ENCODE data around the gene HELZ2.

Gene HELZ2

DNA sequence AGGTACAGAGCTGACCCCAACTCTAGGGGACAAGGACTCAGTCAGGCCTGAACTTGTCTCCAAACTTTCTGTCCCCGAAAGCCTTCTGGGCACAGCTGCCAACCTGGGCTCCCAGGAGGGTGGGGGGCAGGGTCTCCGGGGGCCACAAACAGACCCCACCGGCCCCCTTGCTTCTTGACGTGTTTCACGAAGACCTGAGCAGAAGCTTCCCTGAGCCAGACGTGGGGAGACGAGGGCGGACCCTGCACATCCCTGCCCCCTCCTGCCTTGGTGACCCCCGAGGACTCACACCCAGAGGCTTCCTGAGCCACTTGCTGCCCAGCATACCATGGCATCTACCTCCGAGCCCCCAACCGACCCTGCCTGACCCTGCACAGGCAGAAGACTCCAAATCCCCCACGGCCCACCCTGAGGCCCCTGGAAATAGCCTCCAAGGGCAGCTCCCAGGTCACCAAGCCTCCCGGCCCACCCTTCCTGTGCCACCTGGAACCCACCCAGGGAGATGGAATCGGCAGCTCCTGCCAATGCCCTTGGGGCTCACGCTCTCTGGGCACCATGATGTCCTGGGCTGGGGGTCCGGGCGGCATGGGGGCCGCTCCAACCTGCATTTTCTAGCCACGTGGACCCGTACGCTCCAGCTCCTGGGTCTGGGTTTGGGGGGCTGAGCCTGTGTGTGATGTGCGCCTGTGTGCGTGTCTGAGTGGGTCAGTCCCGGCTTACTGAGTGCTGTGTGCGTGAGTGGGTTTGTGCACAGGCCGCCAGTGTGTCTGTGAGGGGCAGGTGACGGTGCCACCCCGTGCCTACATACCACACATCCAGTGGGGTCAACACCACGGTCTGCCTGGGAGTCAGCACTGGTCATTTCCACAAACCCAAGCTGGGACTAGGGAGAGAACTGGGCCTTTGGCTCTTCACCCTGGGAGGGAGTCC is 34.3 kb downstream of the HELZ2 start:
- DNase-seq: no peak

DNA sequence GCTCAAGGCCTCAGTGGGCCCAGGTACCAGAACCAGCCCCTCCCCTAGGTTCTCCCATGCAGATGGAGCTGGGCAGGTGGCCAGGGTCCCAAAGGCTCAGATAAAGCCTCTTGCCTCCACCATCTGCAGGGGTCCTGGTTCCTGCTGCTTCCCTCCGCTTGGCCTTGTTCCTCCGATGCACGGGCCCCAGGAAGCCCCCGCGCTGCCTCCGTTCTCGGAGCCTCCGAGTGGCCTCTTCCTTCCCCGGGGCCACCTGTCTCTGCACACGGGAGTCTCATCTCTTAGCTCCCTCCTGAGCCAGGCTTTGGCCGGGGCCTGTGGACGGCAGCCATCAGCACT is 35.0 kb downstream of the HELZ2 start:
- no peak for DNase-seq

DNA sequence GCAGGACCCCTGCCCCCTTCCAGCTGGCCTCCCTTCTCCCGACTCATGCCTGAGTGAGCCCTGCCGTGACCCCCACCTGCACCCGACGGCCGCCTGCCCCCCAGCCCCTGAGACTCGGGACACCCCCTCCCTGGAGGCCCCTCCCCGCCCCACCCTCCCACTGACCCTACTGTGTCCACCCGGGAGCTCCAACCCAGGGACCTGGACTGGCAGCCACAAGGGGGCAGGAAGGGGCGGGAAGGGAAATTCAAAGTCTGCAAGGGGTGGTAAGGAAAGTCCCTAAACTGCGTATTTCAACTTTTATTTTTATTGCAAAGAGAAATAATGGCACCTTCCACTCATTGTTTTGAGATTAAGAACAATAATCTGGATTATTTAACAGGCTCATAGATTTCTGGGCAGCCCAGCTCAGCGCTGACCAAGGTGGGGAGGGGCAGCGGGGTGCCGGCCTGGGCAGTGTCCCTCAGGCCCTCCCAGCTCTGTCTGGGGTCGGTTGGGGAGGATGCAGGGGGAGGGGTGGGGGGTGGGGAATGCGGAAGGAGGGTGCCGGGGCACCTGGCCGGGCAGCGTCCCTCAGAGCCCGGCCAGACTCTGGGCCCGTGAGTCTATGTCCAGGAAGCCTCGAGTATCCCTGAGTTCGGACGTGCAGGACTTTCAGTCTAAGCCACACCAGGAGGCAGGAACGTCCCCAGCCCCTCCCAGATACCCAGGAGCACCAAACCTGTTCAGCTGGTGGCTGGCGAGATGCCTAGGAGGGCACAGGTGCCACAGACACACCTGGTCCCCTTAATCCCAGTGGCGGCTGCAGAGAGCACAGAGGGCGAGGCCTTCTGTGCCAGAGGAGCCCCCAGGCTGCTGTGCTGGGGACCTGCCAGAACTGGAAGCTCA is 35.6 kb downstream of the HELZ2 start:
- DNase-seq: no peak

DNA sequence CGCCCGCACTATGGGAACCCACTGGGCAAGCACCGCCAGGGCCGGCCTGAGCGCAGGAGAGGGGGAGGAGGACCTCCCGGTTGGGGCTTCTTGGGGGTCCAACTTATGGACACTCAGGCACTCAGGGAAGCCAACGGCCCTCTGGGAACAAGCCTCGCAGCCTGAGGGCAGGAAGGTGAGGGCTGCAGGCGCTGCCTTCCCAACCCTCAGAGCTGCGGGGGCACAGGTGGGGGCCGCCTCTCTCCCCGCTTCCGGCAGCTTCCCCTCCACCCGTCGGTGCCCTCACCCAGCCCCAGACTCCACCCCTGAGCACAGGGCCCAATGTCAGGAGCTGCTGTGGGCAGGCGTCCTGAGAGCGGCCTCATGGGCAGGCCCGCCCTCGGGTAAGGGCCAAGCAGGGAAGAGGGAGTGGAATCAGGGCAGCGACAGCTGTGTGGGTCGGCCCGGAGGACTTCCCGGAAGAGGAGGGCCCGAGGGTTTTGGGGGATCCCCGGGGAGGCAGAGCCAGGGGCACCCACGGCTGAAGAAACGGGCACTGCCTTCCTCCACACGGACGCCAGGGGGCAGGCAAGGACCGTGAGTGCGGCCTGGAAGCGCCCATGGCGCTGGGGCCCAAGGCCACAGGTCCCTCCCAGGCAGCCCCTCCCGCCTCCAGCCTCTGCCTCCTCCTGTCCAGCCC is 36.4 kb downstream of the HELZ2 start:
- DNase-seq: peak in 50 of 58 donors; percentile 6 to 76 (median 48)

GRCh38 chr20:63536997-63537524 is 37.0 kb downstream of the HELZ2 start, which contains the start of gene PTK6:
PTK6 (minus strand) TSS chr20:63537376; CDS start chr20:63537314, 62 bp downstream.
- no peak for DNase-seq

GRCh38 chr20:63536241-63536977 is 37.6 kb downstream of the HELZ2 start:
- no peak for DNase-seq

DNA sequence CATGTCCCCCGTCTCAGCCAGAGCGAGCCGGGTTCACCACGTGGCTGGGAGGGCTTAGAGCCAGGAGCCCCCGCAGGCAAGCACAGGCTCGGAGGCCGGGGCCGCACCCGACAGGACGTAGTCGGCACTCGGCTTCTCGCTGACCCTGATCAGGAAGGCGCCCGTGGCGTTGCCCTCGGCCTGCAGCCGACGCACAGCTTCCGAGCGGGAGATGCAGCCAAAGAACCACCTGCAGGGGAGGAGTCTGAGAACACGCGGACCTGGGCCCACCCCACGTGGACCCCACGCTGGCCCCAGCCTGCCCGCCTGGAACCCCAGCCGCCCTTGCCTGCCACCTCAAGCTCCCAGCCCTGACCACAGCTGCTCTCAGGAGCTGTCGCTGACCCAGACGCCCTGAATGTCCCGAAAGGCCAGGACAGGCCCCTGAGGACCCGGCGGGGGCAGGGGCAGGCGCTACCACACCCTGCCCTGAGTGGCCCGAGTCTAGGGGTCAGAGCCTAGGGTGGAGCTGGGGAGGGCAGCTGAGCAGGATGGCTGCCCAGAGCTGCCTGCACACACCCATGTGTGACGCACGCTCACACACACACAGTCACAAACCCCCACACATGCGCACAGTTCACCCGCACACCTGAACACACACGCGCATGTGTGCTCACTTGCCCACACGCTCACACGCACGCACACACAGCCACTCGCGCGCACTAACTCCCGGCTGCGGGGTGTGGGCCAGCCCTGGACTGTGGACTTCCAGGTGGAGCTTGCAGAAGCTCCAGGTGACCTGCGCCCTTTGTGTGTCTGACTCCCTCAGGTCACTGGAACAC is 39.0 kb downstream of the HELZ2 start:
- no peak for DNase-seq

- DNase-seq: no peak
Observed at GRCh38 chr20:63534427-63534830, 39.6 kb downstream of the HELZ2 start.

DNA sequence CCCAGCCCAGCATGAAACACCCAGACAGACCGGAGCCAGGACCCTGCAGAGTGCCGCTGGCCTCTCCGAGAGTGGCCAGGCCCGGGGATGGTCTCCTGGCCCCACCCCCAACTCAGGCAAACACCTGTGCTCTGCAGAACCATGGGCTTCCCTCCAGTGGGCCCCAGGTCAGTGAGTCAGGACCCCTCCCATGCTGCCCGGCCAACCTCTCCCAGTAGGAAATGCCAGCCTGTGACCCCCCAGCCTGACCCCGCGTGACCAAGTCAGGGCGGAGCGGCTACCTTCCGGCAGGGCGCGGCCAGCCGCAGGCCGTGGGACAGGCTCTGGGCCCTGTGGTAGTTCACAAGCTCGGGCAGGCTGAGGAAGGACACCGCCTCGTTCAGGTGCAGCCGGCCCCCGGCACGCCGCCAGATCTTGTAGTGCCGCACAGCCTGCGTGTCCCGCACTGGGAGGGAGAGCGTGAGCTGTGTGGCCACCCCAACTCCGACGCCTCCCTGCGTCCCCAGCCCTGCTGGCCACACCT is 40.1 kb downstream of the HELZ2 start:
- no peak for DNase-seq

DNA sequence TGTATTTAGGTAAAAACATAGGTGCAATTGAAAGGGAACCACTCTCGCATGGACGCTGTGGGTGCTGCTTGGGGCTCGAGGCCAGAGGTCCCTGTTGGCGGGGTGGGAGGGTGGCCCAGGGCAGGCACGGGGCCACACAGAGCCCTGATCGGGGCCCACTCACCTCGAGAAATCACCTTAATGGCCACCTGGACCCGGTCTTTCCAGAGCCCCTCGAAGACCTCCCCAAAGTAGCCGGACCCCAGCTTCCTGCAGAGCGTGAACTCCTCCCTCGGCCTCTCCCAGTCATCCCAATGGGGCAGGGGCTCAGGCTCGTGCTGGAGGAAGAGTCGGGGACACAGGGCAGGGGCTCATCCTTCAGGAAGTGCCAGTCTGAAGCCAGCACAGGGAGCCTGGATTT is 40.7 kb downstream of the HELZ2 start:
- no peak for DNase-seq

DNA sequence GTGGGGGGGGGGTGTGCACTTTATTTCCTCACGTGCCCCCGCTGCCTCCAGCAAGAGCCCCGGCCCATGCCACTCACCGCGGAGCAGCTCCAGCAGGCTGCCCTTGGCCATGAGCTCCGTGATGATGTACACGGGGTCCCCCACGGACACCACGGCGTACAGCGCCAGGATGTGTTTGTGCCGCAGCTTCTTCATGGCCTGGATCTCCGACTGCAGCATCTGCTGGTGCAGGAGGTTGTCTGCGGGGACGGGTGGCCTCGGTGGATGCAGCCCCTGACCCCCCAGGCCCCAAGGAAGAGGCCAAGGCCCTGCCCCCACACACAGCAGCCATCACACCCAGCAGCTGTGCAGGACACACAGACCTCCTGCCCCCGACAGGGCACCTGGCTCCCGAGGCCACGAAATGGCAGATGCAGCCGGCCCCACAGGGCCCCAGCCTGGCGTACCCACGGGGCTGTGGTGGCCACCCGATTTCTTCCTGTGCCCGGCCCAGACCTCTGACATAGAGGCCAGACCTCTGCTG is 41.5 kb downstream of the HELZ2 start:
- DNase-seq: no peak

GRCh38 chr20:63531686-63532448 is 42.2 kb downstream of the HELZ2 start:
- no peak for DNase-seq

DNA sequence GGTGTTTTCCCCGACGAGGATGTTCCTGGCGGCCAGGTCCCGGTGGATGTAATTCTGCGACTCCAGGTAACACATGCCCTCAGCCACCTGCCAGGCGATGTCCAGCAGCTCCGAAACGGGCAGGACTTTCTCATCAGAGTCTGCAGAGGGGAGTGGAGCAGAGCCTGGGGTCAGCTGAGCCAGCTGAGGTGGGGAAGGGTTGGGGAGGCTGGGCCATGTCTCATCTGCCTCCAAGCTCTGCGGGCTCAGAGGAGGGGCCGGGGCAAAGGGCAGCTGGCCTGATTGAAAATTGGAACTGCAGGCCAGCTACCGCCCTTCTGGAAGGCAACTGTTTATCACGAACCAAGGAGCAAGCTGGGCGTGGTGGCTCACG is 43.3 kb downstream of the HELZ2 start:
- no peak for DNase-seq

GRCh38 chr20:63529861-63530787 is 43.9 kb downstream of the HELZ2 start:
- no peak for DNase-seq

DNA sequence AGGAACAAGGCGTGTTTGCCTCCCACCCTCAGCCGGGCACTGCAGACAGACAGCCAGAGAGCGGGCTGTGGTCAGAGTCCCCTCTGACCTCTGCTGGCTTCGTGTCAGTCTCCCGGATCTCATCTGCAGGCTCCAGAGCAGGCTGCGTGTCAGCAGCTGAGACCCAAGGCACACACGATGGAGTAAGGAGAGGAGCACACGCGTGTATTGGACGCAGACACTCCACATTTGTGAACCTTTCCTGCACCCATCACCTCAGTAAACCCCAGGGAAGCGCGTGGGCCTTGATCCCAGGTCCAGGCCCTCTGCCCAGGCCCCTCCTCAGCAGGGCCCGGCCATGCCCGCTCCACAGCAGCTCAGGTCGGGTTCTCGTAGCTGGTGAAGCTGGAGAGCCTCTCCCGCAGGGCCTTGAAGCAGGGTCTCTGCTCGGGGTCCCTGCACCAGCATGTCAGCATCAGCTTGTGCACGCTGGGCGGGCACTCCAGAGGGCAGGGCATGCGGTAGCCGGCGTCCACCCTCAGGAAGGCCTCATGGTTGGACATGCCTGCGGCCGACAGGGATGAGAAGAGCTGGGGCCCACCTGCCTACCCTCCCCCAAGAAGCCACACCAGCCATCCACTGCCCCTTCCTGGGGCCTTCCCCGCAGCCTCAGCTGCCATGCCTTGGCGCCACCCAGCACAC is 44.7 kb downstream of the HELZ2 start:
- no peak for DNase-seq

- no peak for DNase-seq
Observed at GRCh38 chr20:63527184-63527583, 46.9 kb downstream of the HELZ2 start.

DNA sequence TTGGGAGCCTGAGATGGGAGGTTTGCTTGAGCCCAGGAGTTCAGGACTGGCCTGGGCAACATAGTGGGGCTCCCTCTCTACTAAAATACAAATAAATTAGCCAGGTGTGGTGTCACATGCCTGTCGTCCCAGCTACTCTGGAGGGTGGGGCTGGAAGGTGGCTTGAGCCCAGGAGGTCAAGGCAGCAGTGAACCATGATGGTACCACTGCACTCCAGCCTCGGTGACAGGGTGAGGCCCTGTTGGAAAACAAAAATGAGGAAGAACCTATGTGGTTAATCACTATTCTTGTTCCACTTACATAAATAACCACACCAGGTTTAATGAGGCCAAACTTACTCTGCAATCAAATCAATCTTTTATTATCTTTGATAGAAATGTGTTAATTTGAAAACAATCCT is 48.1 kb downstream of the HELZ2 start:
- DNase-seq: no peak
